ENCODE measurements around the gene MSLN.

The MSLN gene

GRCh38 chr16:760545-761343 is at the start of gene MSLN:
Gene MSLN, plus strand, starts transcription at chr16:760734. Its CDS starts 1,947 bp downstream, at chr16:762681.
- DNase-seq = no peak

GRCh38 chr16:711084-711483 is 49.5 kb upstream of the MSLN start:
- no peak for DNase-seq

- DNase-seq = peak; percentile 76
Observed at GRCh38 chr16:711548-712320, 48.8 kb upstream of the MSLN start.

GRCh38 chr16:712740-713250 is 47.7 kb upstream of the MSLN start:
- peak; percentile 61 for DNase-seq

- no peak for DNase-seq
Observed at GRCh38 chr16:714079-714478, 46.5 kb upstream of the MSLN start.

- peak; percentile 87 for DNase-seq
Observed at GRCh38 chr16:714558-715476, 45.7 kb upstream of the MSLN start, which contains the start of gene METRN. Gene METRN, plus strand, starts transcription at chr16:715118. Its CDS starts 172 bp downstream, at chr16:715290.

- DNase-seq = peak; percentile 47
Observed at GRCh38 chr16:715477-716199, 44.9 kb upstream of the MSLN start.

- peak; percentile 77 for DNase-seq
Observed at GRCh38 chr16:716200-716568, 44.4 kb upstream of the MSLN start.

GRCh38 chr16:716768-717325 is 43.7 kb upstream of the MSLN start:
- no peak for DNase-seq

GRCh38 chr16:717450-718245 is 42.9 kb upstream of the MSLN start:
- DNase-seq = no peak

- DNase-seq = no peak
Observed at GRCh38 chr16:718389-718788, 42.1 kb upstream of the MSLN start.

- DNase-seq = no peak
Observed at GRCh38 chr16:718922-719321, 41.6 kb upstream of the MSLN start.

GRCh38 chr16:719815-720446 is 40.6 kb upstream of the MSLN start:
- DNase-seq = peak; percentile 90

GRCh38 chr16:720447-720989 is 40.0 kb upstream of the MSLN start:
- DNase-seq = peak; percentile 93

- peak; percentile 94 for DNase-seq
Observed at GRCh38 chr16:720990-721764, 39.4 kb upstream of the MSLN start, which contains the start of gene ANTKMT. Gene ANTKMT, plus strand, starts transcription at chr16:721146. Its CDS starts 129 bp downstream, at chr16:721275.

GRCh38 chr16:721765-722540 is 38.6 kb upstream of the MSLN start:
- DNase-seq = no peak

- DNase-seq = no peak
Observed at GRCh38 chr16:722835-723633, 37.5 kb upstream of the MSLN start.

Data from NCI-H146 (cell line).